Chondrocyte (in vitro differentiated cells): ENCODE results near the gene SLC39A8. TPM values are rescaled to one million over a fixed set of nuclear protein-coding genes. Genes with fewer than 3 reads are reported as not detected.

Source experiments
- DNase-seq: peaks from one replicate; pipeline ENCODE4 v3.0.0; 2021; ENCODE audit warnings: mixed read lengths, low spot score
- H3K27ac Mint-ChIP-seq: one replicate; pipeline ENCODE4 v1.8.0; 2021; ENCODE audit warnings: mild to moderate bottlenecking, moderate library complexity, mixed read lengths; ENCODE audit not compliant: unreplicated experiment
- H3K27me3 Mint-ChIP-seq: 2 replicates; pipeline ENCODE4 v1.8.0; 2021; ENCODE audit warnings: low read depth, mixed read lengths
- H3K36me3 Mint-ChIP-seq: 2 replicates; pipeline ENCODE4 v1.8.0; 2021; ENCODE audit warnings: low read depth, mixed read lengths
- H3K4me1 Mint-ChIP-seq: 2 replicates; pipeline ENCODE4 v1.8.0; 2021; ENCODE audit warnings: low read depth, mild to moderate bottlenecking, mixed read lengths
- H3K4me3 Mint-ChIP-seq: one replicate; pipeline ENCODE4 v1.8.0; 2021; ENCODE audit warnings: mild to moderate bottlenecking, moderate library complexity, mixed read lengths; ENCODE audit not compliant: unreplicated experiment
- H3K9me3 Mint-ChIP-seq: 2 replicates; pipeline ENCODE4 v1.8.0; 2021; ENCODE audit warnings: low read depth, mixed read lengths
- total RNA-seq: library from RNA; stranded (reverse); gene quantifications from 3 replicates; pipeline ENCODE4 v1.2.1, GENCODE V29; 2021
- TF ChIP-seq, protein P1 (sequence below): fragments of 200-600 bp; sonication (generic); IDR thresholded peaks from 2 replicates; pipeline ENCODE4 v1.5.0; 2021; ENCODE audit warnings: antibody characterized with exemption, mild to moderate bottlenecking, moderate library complexity

SLC39A8 gene
- total RNA-seq, 1 donor from 2014 or later, result 1.8 TPM

DNA sequence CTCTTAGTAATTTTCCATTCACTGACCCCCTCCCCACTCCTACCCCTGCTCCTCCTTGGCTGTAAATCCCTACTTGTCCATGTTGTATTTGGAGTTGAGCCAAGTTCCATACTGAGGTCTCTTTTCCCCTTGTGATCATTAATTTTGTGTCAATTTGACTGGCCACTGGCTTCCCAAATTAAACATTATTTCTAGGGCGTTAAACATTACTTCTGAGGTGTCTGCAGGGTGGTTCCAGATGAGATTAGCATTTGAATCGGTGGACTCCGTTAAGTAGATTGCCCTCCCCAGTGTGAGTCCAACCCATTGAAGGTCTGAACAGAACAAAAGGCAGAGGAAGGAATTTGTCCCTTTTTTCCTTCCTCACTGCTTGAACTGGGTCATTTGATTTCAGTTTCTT, 25.7 kb downstream of the SLC39A8 start:
- Mint-ChIP-seq H3K9me3 (no peaks in the 10 kb centered on the region), H3K4me3 (no peak overlapping the region), H3K36me3 (no peaks in the 10 kb centered on the region), H3K27ac (no peak overlapping the region), H3K27me3 (no peaks in the 10 kb centered on the region), H3K4me1 (peaks cover 7% of the 10 kb centered on the region)
- DNase-seq, result no peak
- TF ChIP-seq, protein P1, sequence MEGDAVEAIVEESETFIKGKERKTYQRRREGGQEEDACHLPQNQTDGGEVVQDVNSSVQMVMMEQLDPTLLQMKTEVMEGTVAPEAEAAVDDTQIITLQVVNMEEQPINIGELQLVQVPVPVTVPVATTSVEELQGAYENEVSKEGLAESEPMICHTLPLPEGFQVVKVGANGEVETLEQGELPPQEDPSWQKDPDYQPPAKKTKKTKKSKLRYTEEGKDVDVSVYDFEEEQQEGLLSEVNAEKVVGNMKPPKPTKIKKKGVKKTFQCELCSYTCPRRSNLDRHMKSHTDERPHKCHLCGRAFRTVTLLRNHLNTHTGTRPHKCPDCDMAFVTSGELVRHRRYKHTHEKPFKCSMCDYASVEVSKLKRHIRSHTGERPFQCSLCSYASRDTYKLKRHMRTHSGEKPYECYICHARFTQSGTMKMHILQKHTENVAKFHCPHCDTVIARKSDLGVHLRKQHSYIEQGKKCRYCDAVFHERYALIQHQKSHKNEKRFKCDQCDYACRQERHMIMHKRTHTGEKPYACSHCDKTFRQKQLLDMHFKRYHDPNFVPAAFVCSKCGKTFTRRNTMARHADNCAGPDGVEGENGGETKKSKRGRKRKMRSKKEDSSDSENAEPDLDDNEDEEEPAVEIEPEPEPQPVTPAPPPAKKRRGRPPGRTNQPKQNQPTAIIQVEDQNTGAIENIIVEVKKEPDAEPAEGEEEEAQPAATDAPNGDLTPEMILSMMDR, result no peak

DNA sequence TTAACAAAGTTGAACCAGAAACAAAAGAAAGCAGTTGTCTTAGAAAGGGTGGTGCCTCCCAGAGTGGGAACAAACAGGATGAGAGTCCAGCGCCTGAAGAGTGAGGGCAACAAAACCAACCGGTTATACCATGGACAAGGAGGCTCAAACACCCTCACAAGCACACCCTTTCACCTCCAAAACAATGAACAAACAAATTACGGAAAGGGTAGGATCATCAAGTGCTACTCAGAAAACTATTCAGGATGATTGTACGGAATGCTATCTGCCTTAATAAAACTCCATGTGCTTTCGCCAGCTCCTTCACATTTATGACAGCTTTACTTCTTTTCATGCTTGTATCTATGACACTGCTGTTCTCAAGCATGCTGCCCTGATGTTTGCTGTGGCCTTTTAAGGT, 26.8 kb downstream of the SLC39A8 start:
- TF ChIP-seq, protein P1, result no peak
- Mint-ChIP-seq H3K4me3 (no peak overlapping the region), H3K9me3 (no peaks in the 10 kb centered on the region), H3K27ac (no peak overlapping the region), H3K27me3 (no peaks in the 10 kb centered on the region), H3K36me3 (no peaks in the 10 kb centered on the region), H3K4me1 (peaks cover 7% of the 10 kb centered on the region)
- no peak for DNase-seq

DNA sequence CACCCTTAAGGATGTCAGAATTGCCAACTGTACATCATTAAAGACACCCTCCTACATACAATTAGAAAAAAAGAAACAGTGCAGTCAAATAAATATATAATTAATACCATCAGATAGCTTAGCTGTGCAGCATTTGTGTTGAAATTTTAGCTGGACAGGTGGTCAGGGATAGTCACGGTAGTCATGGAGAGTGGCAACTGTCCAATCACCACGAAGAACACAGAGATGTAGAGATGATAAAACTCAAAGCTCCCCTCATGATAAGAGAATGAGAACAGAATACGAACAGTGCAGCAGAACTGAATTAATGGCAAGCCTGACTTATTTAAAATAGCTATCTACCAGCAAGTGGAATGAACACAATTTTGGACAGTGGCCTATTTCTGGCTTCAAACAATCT, 27.2 kb downstream of the SLC39A8 start:
- Mint-ChIP-seq H3K27me3 (no peaks in the 10 kb centered on the region), H3K36me3 (no peaks in the 10 kb centered on the region), H3K9me3 (no peaks in the 10 kb centered on the region), H3K27ac (no peak overlapping the region), H3K4me1 (peaks cover 7% of the 10 kb centered on the region), H3K4me3 (no peak overlapping the region)
- TF ChIP-seq, protein P1, result no peak
- no peak for DNase-seq

DNA sequence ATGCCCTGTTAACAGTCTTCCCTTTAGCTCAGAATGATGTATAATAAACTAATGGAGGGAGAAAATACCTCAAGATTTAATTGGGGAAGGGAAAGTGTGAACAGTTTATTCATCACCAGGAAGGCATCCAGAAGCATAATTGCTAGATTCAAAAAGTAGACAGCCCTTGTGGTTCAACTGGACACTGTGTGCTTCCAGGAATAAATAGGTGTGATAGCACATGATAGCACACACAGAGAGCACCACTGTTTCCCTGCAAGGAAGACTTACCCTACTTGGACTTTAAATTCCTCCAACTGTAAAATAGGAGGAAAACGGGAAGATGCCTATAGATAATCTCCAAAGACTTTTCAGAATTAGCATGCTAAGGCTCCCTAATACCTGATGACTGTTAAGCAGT, 27.8 kb downstream of the SLC39A8 start:
- no peak for DNase-seq
- Mint-ChIP-seq H3K9me3 (no peaks in the 10 kb centered on the region), H3K27ac (no peak overlapping the region), H3K27me3 (no peaks in the 10 kb centered on the region), H3K36me3 (no peaks in the 10 kb centered on the region), H3K4me3 (no peak overlapping the region), H3K4me1 (peaks cover 7% of the 10 kb centered on the region)
- TF ChIP-seq, protein P1, result no peak

DNA sequence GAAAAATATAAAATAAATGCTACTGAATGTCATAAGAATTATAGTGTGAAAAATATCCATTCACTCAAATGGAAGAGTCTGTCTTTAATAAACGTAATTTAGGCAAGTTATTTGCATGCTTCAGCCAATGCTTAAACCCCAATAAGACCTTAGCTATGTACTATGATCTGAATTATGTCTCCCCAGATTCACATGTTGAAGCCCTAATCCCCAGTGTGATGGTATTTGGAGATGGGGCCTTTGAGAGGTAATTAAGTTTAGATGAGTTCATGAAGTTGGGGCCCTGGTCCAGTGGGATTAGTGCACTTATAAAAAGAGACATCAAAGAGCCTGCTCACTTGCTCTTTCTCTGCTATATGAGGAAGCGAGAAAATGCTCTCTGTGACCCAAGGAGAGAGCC, 28.7 kb downstream of the SLC39A8 start:
- no peak overlapping the region for H3K4me3 Mint-ChIP-seq
- TF ChIP-seq, protein P1, result no peak
- no peaks in the 10 kb centered on the region for H3K27me3 Mint-ChIP-seq
- H3K9me3 Mint-ChIP-seq, result no peaks in the 10 kb centered on the region
- H3K4me1 Mint-ChIP-seq, result peaks cover 7% of the 10 kb centered on the region
- no peak for DNase-seq
- no peak overlapping the region for H3K27ac Mint-ChIP-seq
- no peaks in the 10 kb centered on the region for H3K36me3 Mint-ChIP-seq
